Osteocyte (in vitro differentiated cells): ENCODE results near the gene GNG11. TPM values are rescaled to one million over a fixed set of nuclear protein-coding genes. Genes with fewer than 3 reads are reported as not detected.

Source experiments
- DNase-seq: peaks from one replicate; pipeline ENCODE4 v3.0.0; 2021; ENCODE audit warnings: mixed read lengths; ENCODE audit not compliant: unreplicated experiment; ENCODE audit errors: extremely low spot score
- H3K27ac Mint-ChIP-seq: one replicate; pipeline ENCODE4 v1.8.0; 2021; ENCODE audit warnings: mild to moderate bottlenecking, mixed read lengths; ENCODE audit not compliant: unreplicated experiment
- H3K27me3 Mint-ChIP-seq: one replicate; pipeline ENCODE4 v1.8.0; 2021; ENCODE audit warnings: mixed read lengths; ENCODE audit not compliant: unreplicated experiment
- H3K36me3 Mint-ChIP-seq: one replicate; pipeline ENCODE4 v1.8.0; 2021; ENCODE audit warnings: mixed read lengths; ENCODE audit not compliant: unreplicated experiment
- H3K4me1 Mint-ChIP-seq: one replicate; pipeline ENCODE4 v1.8.0; 2021; ENCODE audit warnings: mixed read lengths; ENCODE audit not compliant: unreplicated experiment
- H3K4me3 Mint-ChIP-seq: one replicate; pipeline ENCODE4 v1.8.0; 2021; ENCODE audit warnings: mild to moderate bottlenecking, moderate library complexity, mixed read lengths; ENCODE audit not compliant: unreplicated experiment
- H3K9me3 Mint-ChIP-seq: one replicate; pipeline ENCODE4 v1.8.0; 2021; ENCODE audit warnings: mixed read lengths; ENCODE audit not compliant: unreplicated experiment
- total RNA-seq: library from RNA; stranded (reverse); gene quantifications from 2 replicates; pipeline ENCODE4 v1.2.1, GENCODE V29; 2021
- TF ChIP-seq, protein P1 (sequence below): fragments of 200-600 bp; sonication (generic); IDR thresholded peaks from 2 replicates; pipeline ENCODE4 v1.5.0; 2021; ENCODE audit warnings: antibody characterized with exemption, mild to moderate bottlenecking, moderate library complexity

GNG11 gene
- total RNA-seq, 1 donor from 2014 or later = 49.7 TPM

GRCh38 chr7:93958651-93959050 is 37.1 kb downstream of the GNG11 start:
- Mint-ChIP-seq H3K9me3 (no peaks in the 10 kb centered on the region), H3K27me3 (no peaks in the 10 kb centered on the region), H3K36me3 (no peaks in the 10 kb centered on the region), H3K4me3 (no peak overlapping the region), H3K27ac (no peak overlapping the region), H3K4me1 (no peaks in the 10 kb centered on the region)
- no peak for DNase-seq
- TF ChIP-seq, protein P1, sequence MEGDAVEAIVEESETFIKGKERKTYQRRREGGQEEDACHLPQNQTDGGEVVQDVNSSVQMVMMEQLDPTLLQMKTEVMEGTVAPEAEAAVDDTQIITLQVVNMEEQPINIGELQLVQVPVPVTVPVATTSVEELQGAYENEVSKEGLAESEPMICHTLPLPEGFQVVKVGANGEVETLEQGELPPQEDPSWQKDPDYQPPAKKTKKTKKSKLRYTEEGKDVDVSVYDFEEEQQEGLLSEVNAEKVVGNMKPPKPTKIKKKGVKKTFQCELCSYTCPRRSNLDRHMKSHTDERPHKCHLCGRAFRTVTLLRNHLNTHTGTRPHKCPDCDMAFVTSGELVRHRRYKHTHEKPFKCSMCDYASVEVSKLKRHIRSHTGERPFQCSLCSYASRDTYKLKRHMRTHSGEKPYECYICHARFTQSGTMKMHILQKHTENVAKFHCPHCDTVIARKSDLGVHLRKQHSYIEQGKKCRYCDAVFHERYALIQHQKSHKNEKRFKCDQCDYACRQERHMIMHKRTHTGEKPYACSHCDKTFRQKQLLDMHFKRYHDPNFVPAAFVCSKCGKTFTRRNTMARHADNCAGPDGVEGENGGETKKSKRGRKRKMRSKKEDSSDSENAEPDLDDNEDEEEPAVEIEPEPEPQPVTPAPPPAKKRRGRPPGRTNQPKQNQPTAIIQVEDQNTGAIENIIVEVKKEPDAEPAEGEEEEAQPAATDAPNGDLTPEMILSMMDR = no peak

- H3K4me3 Mint-ChIP-seq = no peak overlapping the region
- no peaks in the 10 kb centered on the region for H3K27me3 Mint-ChIP-seq
- H3K36me3 Mint-ChIP-seq = no peaks in the 10 kb centered on the region
- H3K27ac Mint-ChIP-seq = no peak overlapping the region
- H3K9me3 Mint-ChIP-seq = no peaks in the 10 kb centered on the region
- no peak for DNase-seq
- no peaks in the 10 kb centered on the region for H3K4me1 Mint-ChIP-seq
- TF ChIP-seq, protein P1 = no peak
Measured at GRCh38 chr7:93960986-93961385, 39.5 kb downstream of the GNG11 start.

GRCh38 chr7:93964262-93964661 is 42.7 kb downstream of the GNG11 start:
- Mint-ChIP-seq H3K36me3 (no peaks in the 10 kb centered on the region), H3K27ac (no peak overlapping the region), H3K4me1 (no peaks in the 10 kb centered on the region), H3K4me3 (no peak overlapping the region), H3K9me3 (no peaks in the 10 kb centered on the region), H3K27me3 (no peaks in the 10 kb centered on the region)
- TF ChIP-seq, protein P1 = no peak
- no peak for DNase-seq

GRCh38 chr7:93964813-93965212 is 43.3 kb downstream of the GNG11 start:
- Mint-ChIP-seq H3K36me3 (no peaks in the 10 kb centered on the region), H3K9me3 (no peaks in the 10 kb centered on the region), H3K27me3 (no peaks in the 10 kb centered on the region), H3K4me1 (no peaks in the 10 kb centered on the region), H3K4me3 (no peak overlapping the region), H3K27ac (no peak overlapping the region)
- DNase-seq = no peak
- TF ChIP-seq, protein P1 = no peak

DNA sequence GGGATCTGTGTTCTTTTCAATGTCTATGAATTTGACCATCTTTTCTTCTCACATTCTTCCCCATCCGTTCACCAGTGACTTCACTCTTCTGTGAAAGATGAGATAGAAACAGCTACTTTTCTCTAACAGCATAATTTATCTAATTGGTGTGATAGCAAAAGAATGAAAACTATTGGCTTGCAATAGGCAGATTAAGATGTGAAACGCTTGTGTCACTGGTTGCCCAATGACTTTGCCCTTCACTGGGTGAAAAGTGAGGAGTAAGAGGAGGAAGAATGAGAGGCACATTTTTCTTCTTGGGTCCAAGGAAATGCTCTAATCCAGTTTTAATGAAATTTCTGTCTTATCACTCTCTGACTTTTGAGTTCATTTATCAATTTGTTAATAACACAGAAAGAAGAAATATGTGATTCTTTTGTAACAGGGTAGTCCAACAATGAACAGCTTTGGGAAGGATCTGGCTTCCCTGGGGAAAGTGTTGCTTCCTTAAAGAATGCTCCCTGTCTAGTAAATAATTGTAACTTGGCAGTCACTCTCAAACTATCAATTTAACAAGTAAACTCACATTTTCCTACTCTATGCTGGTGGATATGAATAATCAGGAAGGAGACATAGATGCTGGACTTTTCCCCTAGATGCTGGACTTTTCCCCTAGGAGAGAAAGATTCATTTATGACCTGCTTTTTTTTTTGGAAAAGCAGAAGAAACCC is 47.5 kb downstream of the GNG11 start:
- DNase-seq = no peak
- Mint-ChIP-seq H3K36me3 (peaks cover 2% of the 10 kb centered on the region), H3K27ac (no peak overlapping the region), H3K27me3 (no peaks in the 10 kb centered on the region), H3K4me3 (no peak overlapping the region), H3K4me1 (no peaks in the 10 kb centered on the region), H3K9me3 (no peaks in the 10 kb centered on the region)
- TF ChIP-seq, protein P1 = no peak
